ENCODE results near the gene MRPL50.

Gene MRPL50

GRCh38 chr9:101380295-101380694 lies 18.1 kb downstream of the MRPL50 start:
- H3K4me3 ChIP-seq (ENCODE audit: low read length), result no peak overlapping the region
- H3K4me1 ChIP-seq (ENCODE audit: control insufficient read depth, insufficient read depth, low read length), result peaks cover 3% of the 10 kb centered on the region; the same call in 1 of the 2 replicates

GRCh38 chr9:101376111-101376848 lies 22.1 kb downstream of the MRPL50 start:
- H3K27me3 ChIP-seq (ENCODE audit: control insufficient read depth, insufficient read depth, low read length), result no peaks in the 10 kb centered on the region
- no peak overlapping the region for H3K27ac ChIP-seq (ENCODE audit: low read length)
- peaks cover 2% of the 10 kb centered on the region; the same call in 1 of the 2 replicates for H3K4me1 ChIP-seq (ENCODE audit: control insufficient read depth, insufficient read depth, low read length)
- no peaks in the 10 kb centered on the region for H3K36me3 ChIP-seq (ENCODE audit: control insufficient read depth, insufficient read depth, low read length)
- WGBS (ENCODE audit: insufficient coverage, insufficient read length), result no CpG with 5 or more reads among the region's 6 CpGs
- no peak overlapping the region for H3K4me3 ChIP-seq (ENCODE audit: low read length)
- no peak for DNase-seq (ENCODE audit: low read depth, low spot score)
- no peaks in the 10 kb centered on the region for H3K9me3 ChIP-seq (ENCODE audit: control insufficient read depth, insufficient read depth, low read length)

More at GRCh38 chr9:101380295-101380694, 18.1 kb downstream of the MRPL50 start:
- H3K27me3 ChIP-seq (ENCODE audit: control insufficient read depth, insufficient read depth, low read length), result no peaks in the 10 kb centered on the region
- no peak overlapping the region for H3K27ac ChIP-seq (ENCODE audit: low read length)
- H3K9me3 ChIP-seq (ENCODE audit: control insufficient read depth, insufficient read depth, low read length), result no peaks in the 10 kb centered on the region
- H3K36me3 ChIP-seq (ENCODE audit: control insufficient read depth, insufficient read depth, low read length), result no peaks in the 10 kb centered on the region
- no peak for DNase-seq (ENCODE audit: low read depth, low spot score)

- WGBS (ENCODE audit: insufficient coverage, insufficient read length), result no CpG with 5 or more reads among the region's 12 CpGs
Measured at GRCh38 chr9:101375546-101375945, 22.9 kb downstream of the MRPL50 start.

GRCh38 chr9:101372327-101373118 lies 25.9 kb downstream of the MRPL50 start:
- no peak for DNase-seq (ENCODE audit: low read depth, low spot score)
- Histone ChIP-seq H3K36me3 (ENCODE audit: control insufficient read depth, insufficient read depth, low read length) (no peaks in the 10 kb centered on the region), H3K27me3 (ENCODE audit: control insufficient read depth, insufficient read depth, low read length) (no peaks in the 10 kb centered on the region; the same call in 1 of the 2 replicates), H3K4me1 (ENCODE audit: control insufficient read depth, insufficient read depth, low read length) (peaks cover 2% of the 10 kb centered on the region; the same call in 1 of the 2 replicates), H3K4me3 (ENCODE audit: low read length) (no peak overlapping the region), H3K9me3 (ENCODE audit: control insufficient read depth, insufficient read depth, low read length) (no peaks in the 10 kb centered on the region), H3K27ac (ENCODE audit: low read length) (no peak overlapping the region)
- no CpG with 5 or more reads among the region's 2 CpGs for WGBS (ENCODE audit: insufficient coverage, insufficient read length)

More at GRCh38 chr9:101375546-101375945, 22.9 kb downstream of the MRPL50 start:
- no peak for DNase-seq (ENCODE audit: low read depth, low spot score)
- H3K4me3 ChIP-seq (ENCODE audit: low read length), result no peak overlapping the region
- no peaks in the 10 kb centered on the region for H3K9me3 ChIP-seq (ENCODE audit: control insufficient read depth, insufficient read depth, low read length)
- H3K27me3 ChIP-seq (ENCODE audit: control insufficient read depth, insufficient read depth, low read length), result no peaks in the 10 kb centered on the region
- H3K27ac ChIP-seq (ENCODE audit: low read length), result no peak overlapping the region
- H3K36me3 ChIP-seq (ENCODE audit: control insufficient read depth, insufficient read depth, low read length), result no peaks in the 10 kb centered on the region
- peaks cover 2% of the 10 kb centered on the region; the same call in 1 of the 2 replicates for H3K4me1 ChIP-seq (ENCODE audit: control insufficient read depth, insufficient read depth, low read length)

- 100% methylated on average over 1 of the region's 3 CpGs for WGBS (ENCODE audit: insufficient coverage, insufficient read length)
- no peaks in the 10 kb centered on the region for H3K9me3 ChIP-seq (ENCODE audit: control insufficient read depth, insufficient read depth, low read length)
Measured at GRCh38 chr9:101371813-101372212, 26.6 kb downstream of the MRPL50 start.

GRCh38 chr9:101369884-101370531 lies 28.4 kb downstream of the MRPL50 start:
- no CpG with 5 or more reads among the region's 2 CpGs for WGBS (ENCODE audit: insufficient coverage, insufficient read length)
- no peak overlapping the region for H3K4me3 ChIP-seq (ENCODE audit: low read length)
- H3K4me1 ChIP-seq (ENCODE audit: control insufficient read depth, insufficient read depth, low read length), result no peaks in the 10 kb centered on the region
- DNase-seq (ENCODE audit: low read depth, low spot score), result no peak
- H3K27ac ChIP-seq (ENCODE audit: low read length), result no peak overlapping the region
- no peaks in the 10 kb centered on the region for H3K36me3 ChIP-seq (ENCODE audit: control insufficient read depth, insufficient read depth, low read length)
- H3K9me3 ChIP-seq (ENCODE audit: control insufficient read depth, insufficient read depth, low read length), result no peaks in the 10 kb centered on the region
- no peaks in the 10 kb centered on the region; the same call in 1 of the 2 replicates for H3K27me3 ChIP-seq (ENCODE audit: control insufficient read depth, insufficient read depth, low read length)

More at GRCh38 chr9:101371813-101372212, 26.6 kb downstream of the MRPL50 start:
- DNase-seq (ENCODE audit: low read depth, low spot score), result no peak
- Histone ChIP-seq H3K27me3 (ENCODE audit: control insufficient read depth, insufficient read depth, low read length) (no peaks in the 10 kb centered on the region; the same call in 1 of the 2 replicates), H3K36me3 (ENCODE audit: control insufficient read depth, insufficient read depth, low read length) (no peaks in the 10 kb centered on the region), H3K4me1 (ENCODE audit: control insufficient read depth, insufficient read depth, low read length) (peaks cover 2% of the 10 kb centered on the region; the same call in 1 of the 2 replicates), H3K4me3 (ENCODE audit: low read length) (no peak overlapping the region), H3K27ac (ENCODE audit: low read length) (no peak overlapping the region)

- Histone ChIP-seq H3K4me1 (ENCODE audit: control insufficient read depth, insufficient read depth, low read length) (no peaks in the 10 kb centered on the region), H3K9me3 (ENCODE audit: control insufficient read depth, insufficient read depth, low read length) (no peaks in the 10 kb centered on the region), H3K4me3 (ENCODE audit: low read length) (no peak overlapping the region), H3K27me3 (ENCODE audit: control insufficient read depth, insufficient read depth, low read length) (no peaks in the 10 kb centered on the region; the same call in 1 of the 2 replicates), H3K27ac (ENCODE audit: low read length) (no peak overlapping the region), H3K36me3 (ENCODE audit: control insufficient read depth, insufficient read depth, low read length) (no peaks in the 10 kb centered on the region)
- no CpG with 5 or more reads among the region's 2 CpGs for WGBS (ENCODE audit: insufficient coverage, insufficient read length)
- DNase-seq (ENCODE audit: low read depth, low spot score), result no peak
Measured at GRCh38 chr9:101369286-101369685, 29.1 kb downstream of the MRPL50 start.

GRCh38 chr9:101367323-101367722 lies 31.1 kb downstream of the MRPL50 start:
- H3K9me3 ChIP-seq (ENCODE audit: control insufficient read depth, insufficient read depth, low read length), result no peaks in the 10 kb centered on the region
- whole genome bisulfite sequencing (ENCODE audit: insufficient coverage, insufficient read length), result no CpG with 5 or more reads among the region's 3 CpGs
- no peaks in the 10 kb centered on the region for H3K36me3 ChIP-seq (ENCODE audit: control insufficient read depth, insufficient read depth, low read length)
- H3K4me3 ChIP-seq (ENCODE audit: low read length), result no peak overlapping the region
- no peak overlapping the region for H3K27ac ChIP-seq (ENCODE audit: low read length)
- H3K4me1 ChIP-seq (ENCODE audit: control insufficient read depth, insufficient read depth, low read length), result no peaks in the 10 kb centered on the region
- DNase-seq (ENCODE audit: low read depth, low spot score), result no peak
- no peaks in the 10 kb centered on the region; the same call in 1 of the 2 replicates for H3K27me3 ChIP-seq (ENCODE audit: control insufficient read depth, insufficient read depth, low read length)

GRCh38 chr9:101366038-101366756 lies 32.2 kb downstream of the MRPL50 start:
- no peak for DNase-seq (ENCODE audit: low read depth, low spot score)
- no CpG with 5 or more reads among the region's 5 CpGs for WGBS (ENCODE audit: insufficient coverage, insufficient read length)
- no peaks in the 10 kb centered on the region for H3K9me3 ChIP-seq (ENCODE audit: control insufficient read depth, insufficient read depth, low read length)
- H3K27me3 ChIP-seq (ENCODE audit: control insufficient read depth, insufficient read depth, low read length), result no peaks in the 10 kb centered on the region; the same call in 1 of the 2 replicates
- no peak overlapping the region for H3K27ac ChIP-seq (ENCODE audit: low read length)
- H3K4me3 ChIP-seq (ENCODE audit: low read length), result no peak overlapping the region
- no peaks in the 10 kb centered on the region for H3K36me3 ChIP-seq (ENCODE audit: control insufficient read depth, insufficient read depth, low read length)
- no peaks in the 10 kb centered on the region for H3K4me1 ChIP-seq (ENCODE audit: control insufficient read depth, insufficient read depth, low read length)

- no peaks in the 10 kb centered on the region for H3K36me3 ChIP-seq (ENCODE audit: control insufficient read depth, insufficient read depth, low read length)
- no peaks in the 10 kb centered on the region for H3K9me3 ChIP-seq (ENCODE audit: control insufficient read depth, insufficient read depth, low read length)
- no peaks in the 10 kb centered on the region for H3K4me1 ChIP-seq (ENCODE audit: control insufficient read depth, insufficient read depth, low read length)
- no peak overlapping the region for H3K4me3 ChIP-seq (ENCODE audit: low read length)
- no peaks in the 10 kb centered on the region; the same call in 1 of the 2 replicates for H3K27me3 ChIP-seq (ENCODE audit: control insufficient read depth, insufficient read depth, low read length)
- H3K27ac ChIP-seq (ENCODE audit: low read length), result no peak overlapping the region
- no peak for DNase-seq (ENCODE audit: low read depth, low spot score)
Measured at GRCh38 chr9:101365181-101365580, 33.2 kb downstream of the MRPL50 start.

Data from iPS DF 6.9 (cell line).